SK-N-SH (cell line): Measurements from ENCODE around the gene PTPRS. TPM values are rescaled to one million over a fixed set of nuclear protein-coding genes. Genes with fewer than 3 reads are reported as not detected.

Experiments
- CTCF ChIA-PET: fragments of 300-600, 350-600 bp; formaldehyde crosslinking; extraction: SDS; loops from one replicate; lab custom pipeline; 2021; lab: Yijun Ruan, JAX
- POLR2A ChIA-PET: fragments of 350-600 bp; sonication (Branson Sonifier 250); formaldehyde crosslinking; extraction: SDS; loops from one replicate; lab custom pipeline; 2020; ENCODE audit warnings: antibody characterized with exemption, inconsistent platforms; lab: Yijun Ruan, JAX
- DNase-seq: peaks from one replicate; pipeline ENCODE4 v3.0.0; 2012
- H2AFZ ChIP-seq: fragments of 200-600 bp; sonication (generic); 2 replicates; pipeline ENCODE4 v1.8.1; 2016; ENCODE audit warnings: antibody characterized with exemption, mild to moderate bottlenecking, low read depth
- H3F3A ChIP-seq: fragments of 200-600 bp; sonication (generic); replicated peaks from 2 replicates; pipeline ENCODE3; 2016; ENCODE audit warnings: antibody characterized with exemption, mild to moderate bottlenecking; ENCODE audit not compliant: insufficient read depth
- H3K27ac ChIP-seq, 2 experiments: fragments of 200-500 bp in 1 of 2; fragments of 200-600 bp in 1 of 2; sonication (Bioruptor generic) in 1 of 2; sonication (generic), shearing (Covaris generic) in 1 of 2; 2 replicates each; pipeline versions ENCODE4 v1.5.1 to v1.6.1; 2014 to 2016; ENCODE audit warnings: low read depth in 2 of 2, inconsistent platforms in 1 of 2, low read length in 1 of 2, mild to moderate bottlenecking in 1 of 2, mixed read lengths in 1 of 2
- H3K27me3 ChIP-seq: fragments of 200-600 bp; sonication (generic), shearing (Covaris generic); 2 replicates; pipeline ENCODE4 v1.6.1; 2016; ENCODE audit warnings: mixed run types; ENCODE audit not compliant: insufficient read depth
- H3K36me3 ChIP-seq, 2 experiments: fragments of 200-500 bp in 1 of 2; fragments of 200-600 bp in 1 of 2; sonication (Bioruptor generic) in 1 of 2; sonication (generic) in 1 of 2; replicated peaks in 1 of 2; 2 replicates each; pipeline versions ENCODE3 to v1.5.1; 2014 to 2016; ENCODE audit warnings: low read length in 1 of 2, mild to moderate bottlenecking in 1 of 2; ENCODE audit not compliant: insufficient read depth in 2 of 2, control insufficient read depth in 1 of 2
- H3K4me1 ChIP-seq, 2 experiments: fragments of 200-500 bp in 1 of 2; fragments of 200-600 bp in 1 of 2; sonication (Bioruptor generic) in 1 of 2; sonication (generic), shearing (Covaris generic) in 1 of 2; 2 replicates each; pipeline versions ENCODE4 v1.5.1 to v1.6.1; 2014 to 2016; ENCODE audit warnings: low read depth in 1 of 2, low read length in 1 of 2, mixed run types in 1 of 2; ENCODE audit not compliant: insufficient read depth in 2 of 2, control insufficient read depth in 1 of 2
- H3K4me2 ChIP-seq: fragments of 200-600 bp; sonication (generic), shearing (Covaris generic); 2 replicates; pipeline ENCODE4 v1.6.1; 2017; ENCODE audit warnings: mixed run types
- H3K4me3 ChIP-seq, 2 experiments: fragments of 200-500 bp in 1 of 2; fragments of 200-600 bp in 1 of 2; sonication (Bioruptor generic) in 1 of 2; sonication (generic), shearing (Covaris generic) in 1 of 2; 2 replicates each; pipeline versions ENCODE4 v1.5.1 to v1.8.1; 2014 to 2016; ENCODE audit warnings: low read depth in 2 of 2, inconsistent platforms in 1 of 2, low read length in 1 of 2, mild to moderate bottlenecking in 1 of 2, mixed read lengths in 1 of 2, moderate library complexity in 1 of 2
- H3K79me2 ChIP-seq: fragments of 200-600 bp; sonication (generic); 2 replicates; pipeline ENCODE4 v1.8.1; 2017; ENCODE audit warnings: mild to moderate bottlenecking; ENCODE audit not compliant: insufficient read depth
- H3K9ac ChIP-seq: fragments of 200-600 bp; sonication (generic); 2 replicates; pipeline ENCODE4 v1.6.1; 2017; ENCODE audit warnings: mixed run types
- H3K9me2 ChIP-seq: fragments of 200-600 bp; sonication (generic); 2 replicates; pipeline ENCODE4 v1.6.1; 2017; ENCODE audit warnings: mixed run types
- H3K9me3 ChIP-seq: fragments of 200-600 bp; sonication (generic); 2 replicates; pipeline ENCODE4 v1.6.1; 2017; ENCODE audit warnings: mixed run types, mild to moderate bottlenecking, moderate library complexity
- H4K20me1 ChIP-seq: fragments of 200-600 bp; sonication (generic); 2 replicates; pipeline ENCODE4 v1.6.1; 2017; ENCODE audit warnings: mild to moderate bottlenecking, mixed run types; ENCODE audit not compliant: insufficient read depth
- EP300 ChIP-seq, 2 experiments: IDR thresholded peaks; 2 replicates each; pipeline versions ENCODE4 v1.4.0 to v1.6.1; 2012; ENCODE audit warnings: borderline replicate concordance in 1 of 2, low read depth in 1 of 2, low read length in 1 of 2
- EZH2phosphoT487 ChIP-seq: fragments of 200-600 bp; sonication (generic); IDR thresholded peaks from 2 replicates; pipeline ENCODE4 v1.6.1; 2017; ENCODE audit warnings: low read depth, mixed run types, mild to moderate bottlenecking, antibody characterized with exemption, moderate library complexity, borderline replicate concordance
- FOSL2 ChIP-seq: IDR thresholded peaks from 2 replicates; pipeline ENCODE4 v1.4.0; 2012; ENCODE audit warnings: low read depth, mild to moderate bottlenecking, moderate library complexity, borderline replicate concordance
- FOXM1 ChIP-seq: IDR thresholded peaks from 2 replicates; pipeline ENCODE4 v1.4.0; 2012; ENCODE audit warnings: low read depth, mild to moderate bottlenecking
- GATA2 ChIP-seq: sonication (generic); formaldehyde crosslinking; IDR thresholded peaks from 2 replicates; pipeline ENCODE4 v1.5.0; 2020; ENCODE audit warnings: mild to moderate bottlenecking, missing genetic modification reagents
- JUND ChIP-seq: IDR thresholded peaks from 2 replicates; pipeline ENCODE4 v1.4.0; 2012
- MAX ChIP-seq: IDR thresholded peaks from 2 replicates; pipeline ENCODE4 v1.4.0; 2012; ENCODE audit warnings: low read depth
- MEF2A ChIP-seq: IDR thresholded peaks from 2 replicates; pipeline ENCODE4 v1.4.0; 2012; ENCODE audit warnings: low read depth, borderline replicate concordance
- MXI1 ChIP-seq: IDR thresholded peaks from 2 replicates; pipeline ENCODE4 v1.6.1; 2012; ENCODE audit warnings: mild to moderate bottlenecking, low read depth, low read length, improper control_type of control experiment
- NFIC ChIP-seq: IDR thresholded peaks from 2 replicates; pipeline ENCODE4 v1.4.0; 2012; ENCODE audit warnings: borderline replicate concordance
- NRF1 ChIP-seq: IDR thresholded peaks from 2 replicates; pipeline ENCODE4 v1.6.1; 2012; ENCODE audit warnings: low read depth, mild to moderate bottlenecking, low read length
- PBX3 ChIP-seq: IDR thresholded peaks from 2 replicates; pipeline ENCODE4; 2012
- POLR2AphosphoS5 ChIP-seq: IDR thresholded peaks from 2 replicates; pipeline ENCODE4 v1.6.1; 2012; ENCODE audit warnings: low read depth, low read length
- TEAD4 ChIP-seq: IDR thresholded peaks from 2 replicates; pipeline ENCODE4 v1.4.0; 2012; ENCODE audit warnings: mild to moderate bottlenecking, borderline replicate concordance; ENCODE audit not compliant: insufficient read depth
- USF1 ChIP-seq: IDR thresholded peaks from 2 replicates; pipeline ENCODE4 v1.4.0; 2012; ENCODE audit warnings: low read depth, borderline replicate concordance
- YY1 ChIP-seq: IDR thresholded peaks from 2 replicates; pipeline ENCODE4 v1.4.0; 2012; ENCODE audit warnings: low read depth, mild to moderate bottlenecking
- WGBS: methylation state at CpG from one replicate; pipeline ENCODE4 v1.1.6; 2017; ENCODE audit warnings: low lambda C conversion rate; 5-methylcytosine and 5-hydroxymethylcytosine counted together
- polyA plus RNA-seq, 3 experiments: library from polyadenylated mRNA; depleted of rRNA; stranded (reverse); fragments of >200 nt; gene quantifications; 2 replicates each; pipeline ENCODE4 v1.2.3, GENCODE V29; 2012
- TF ChIP-seq, protein P1 (sequence below): fragments of 150-350 bp; IDR thresholded peaks from 2 replicates; pipeline ENCODE4 v1.6.1; 2017; ENCODE audit warnings: antibody characterized with exemption, low read length, low read depth, borderline replicate concordance
- TF ChIP-seq, protein P2 (sequence below): IDR thresholded peaks from 2 replicates; pipeline ENCODE4 v1.6.1; 2012; ENCODE audit warnings: mild to moderate bottlenecking, low read depth, low read length, moderate library complexity

PTPRS gene
- polyA plus RNA-seq, 1 of the 3 experiments (the other 2 are of a cell fraction): 91.0 TPM

DNA sequence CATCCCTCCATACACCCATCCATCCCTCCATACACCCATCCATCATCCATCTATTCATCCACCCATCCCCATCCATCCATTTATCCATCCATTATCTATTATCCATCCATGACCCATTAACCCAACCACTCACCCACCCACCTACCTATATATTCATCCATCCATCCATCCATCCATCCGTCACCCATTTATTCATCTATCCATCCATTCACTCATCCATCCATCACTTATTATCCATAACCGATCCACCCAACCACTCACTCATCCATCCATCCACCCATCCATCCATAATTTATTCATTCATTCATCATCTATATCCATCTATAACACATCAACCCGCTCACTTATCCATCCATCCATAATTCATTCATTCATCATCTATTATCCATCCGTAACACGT is 28.7 kb upstream of the PTPRS start:
- H3K79me2 ChIP-seq: no peaks in the 10 kb centered on the region
- no peak overlapping the region for H3K9ac ChIP-seq
- ChIA-PET POLR2A (no interaction called here), CTCF (interaction anchor here (0.8 to 1.1 kb wide), 2 partner anchors 10 to 317 kb away, joined by 3 to 4 read pairs; no protein-coding TSS in a partner anchor)
- 86% methylated on average over 5 of the region's 5 CpGs for WGBS
- H3K9me3 ChIP-seq: no peaks in the 10 kb centered on the region
- DNase-seq: no peak
- H3K9me2 ChIP-seq: no peaks in the 10 kb centered on the region
- H3K4me1 ChIP-seq: no peaks in the 10 kb centered on the region; a peak in 1 of 4 replicates
- no peaks in the 10 kb centered on the region for H3K36me3 ChIP-seq
- no peak overlapping the region for H3K27ac ChIP-seq
- H3F3A ChIP-seq: peaks cover 3% of the 10 kb centered on the region
- no peak overlapping the region for H3K4me2 ChIP-seq
- H4K20me1 ChIP-seq: no peaks in the 10 kb centered on the region
- no peak for TF ChIP-seq EZH2phosphoT487
- no peak for TF ChIP-seq USF1
- no peak for TF ChIP-seq MAX
- TF ChIP-seq NRF1: no peak
- TF ChIP-seq MXI1: no peak
- TF ChIP-seq PBX3: no peak
- TF ChIP-seq GATA2: no peak
- TF ChIP-seq FOXM1: no peak
- TF ChIP-seq NFIC: no peak
- TF ChIP-seq YY1: no peak
- TF ChIP-seq TEAD4: no peak
- TF ChIP-seq JUND: no peak
- TF ChIP-seq MEF2A: no peak
- no peak for TF ChIP-seq POLR2AphosphoS5
- TF ChIP-seq, protein P1, sequence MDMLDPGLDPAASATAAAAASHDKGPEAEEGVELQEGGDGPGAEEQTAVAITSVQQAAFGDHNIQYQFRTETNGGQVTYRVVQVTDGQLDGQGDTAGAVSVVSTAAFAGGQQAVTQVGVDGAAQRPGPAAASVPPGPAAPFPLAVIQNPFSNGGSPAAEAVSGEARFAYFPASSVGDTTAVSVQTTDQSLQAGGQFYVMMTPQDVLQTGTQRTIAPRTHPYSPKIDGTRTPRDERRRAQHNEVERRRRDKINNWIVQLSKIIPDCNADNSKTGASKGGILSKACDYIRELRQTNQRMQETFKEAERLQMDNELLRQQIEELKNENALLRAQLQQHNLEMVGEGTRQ: no peak
- TF ChIP-seq, protein P2, sequence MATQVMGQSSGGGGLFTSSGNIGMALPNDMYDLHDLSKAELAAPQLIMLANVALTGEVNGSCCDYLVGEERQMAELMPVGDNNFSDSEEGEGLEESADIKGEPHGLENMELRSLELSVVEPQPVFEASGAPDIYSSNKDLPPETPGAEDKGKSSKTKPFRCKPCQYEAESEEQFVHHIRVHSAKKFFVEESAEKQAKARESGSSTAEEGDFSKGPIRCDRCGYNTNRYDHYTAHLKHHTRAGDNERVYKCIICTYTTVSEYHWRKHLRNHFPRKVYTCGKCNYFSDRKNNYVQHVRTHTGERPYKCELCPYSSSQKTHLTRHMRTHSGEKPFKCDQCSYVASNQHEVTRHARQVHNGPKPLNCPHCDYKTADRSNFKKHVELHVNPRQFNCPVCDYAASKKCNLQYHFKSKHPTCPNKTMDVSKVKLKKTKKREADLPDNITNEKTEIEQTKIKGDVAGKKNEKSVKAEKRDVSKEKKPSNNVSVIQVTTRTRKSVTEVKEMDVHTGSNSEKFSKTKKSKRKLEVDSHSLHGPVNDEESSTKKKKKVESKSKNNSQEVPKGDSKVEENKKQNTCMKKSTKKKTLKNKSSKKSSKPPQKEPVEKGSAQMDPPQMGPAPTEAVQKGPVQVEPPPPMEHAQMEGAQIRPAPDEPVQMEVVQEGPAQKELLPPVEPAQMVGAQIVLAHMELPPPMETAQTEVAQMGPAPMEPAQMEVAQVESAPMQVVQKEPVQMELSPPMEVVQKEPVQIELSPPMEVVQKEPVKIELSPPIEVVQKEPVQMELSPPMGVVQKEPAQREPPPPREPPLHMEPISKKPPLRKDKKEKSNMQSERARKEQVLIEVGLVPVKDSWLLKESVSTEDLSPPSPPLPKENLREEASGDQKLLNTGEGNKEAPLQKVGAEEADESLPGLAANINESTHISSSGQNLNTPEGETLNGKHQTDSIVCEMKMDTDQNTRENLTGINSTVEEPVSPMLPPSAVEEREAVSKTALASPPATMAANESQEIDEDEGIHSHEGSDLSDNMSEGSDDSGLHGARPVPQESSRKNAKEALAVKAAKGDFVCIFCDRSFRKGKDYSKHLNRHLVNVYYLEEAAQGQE: no peak
- TF ChIP-seq EP300 (IDR thresholded peaks at IDR 0.05; ENCODE audit: borderline replicate concordance in 1 of 2, low read depth in 1 of 2, low read length in 1 of 2): no peak
- no peak for TF ChIP-seq FOSL2
- peaks cover 12% of the 10 kb centered on the region; the same call in 1 of the 2 replicates for H3K27me3 ChIP-seq
- H3K4me3 ChIP-seq: no peak overlapping the region
- no peak overlapping the region for H2AFZ ChIP-seq
